Measurements from ENCODE around the gene KRT16. TPM values are rescaled to one million over a fixed set of nuclear protein-coding genes. Genes with fewer than 3 reads are reported as not detected.
"Not testable (repeated sequence)": the region's sequence is repeated elsewhere in the genome, so short reads cannot be mapped to it uniquely, and the experiment has no call there.

Gene KRT16
- total RNA-seq, 1 donor from 2014 or later = not detected

DNA sequence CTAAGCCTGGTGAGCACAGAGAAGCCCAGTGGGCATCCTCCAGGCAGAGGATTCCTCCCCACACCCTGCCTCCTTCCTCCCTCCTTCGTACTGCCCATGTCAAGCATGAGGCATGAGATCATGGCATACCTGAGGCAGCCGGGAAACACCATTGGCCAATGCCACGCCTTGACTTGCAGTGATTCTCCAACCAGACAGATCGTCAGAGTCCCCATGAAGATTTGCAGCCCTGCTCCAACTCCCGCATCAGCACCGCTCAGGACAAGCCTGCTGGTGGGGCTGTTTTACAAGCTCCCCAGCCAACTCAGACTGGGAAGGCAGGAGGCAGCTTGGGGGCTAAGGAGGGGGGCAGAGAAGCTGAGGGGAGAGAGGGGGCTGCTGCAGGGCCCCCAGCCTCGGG lies 2.9 kb upstream of the KRT16 start:
- Histone ChIP-seq H3K9me3 (ENCODE audit: low read depth) (no peaks in the 10 kb centered on the region), H4K20me1 (ENCODE audit: low read depth) (no peaks in the 10 kb centered on the region), H3K27ac (no peak overlapping the region), H2AFZ (replicated peaks) (no peak overlapping the region), H3K36me3 (no peaks in the 10 kb centered on the region), H3K79me2 (ENCODE audit: low read depth) (no peaks in the 10 kb centered on the region), H3K4me2 (no peak overlapping the region), H3K9ac (no peak overlapping the region), H3K4me1 (no peaks in the 10 kb centered on the region), H3F3A (ENCODE audit: low read depth) (no peaks in the 10 kb centered on the region), H3K27me3 (no peaks in the 10 kb centered on the region), H3K4me3 (no peak overlapping the region)
- DNase-seq (ENCODE audit: low spot score) = peak; percentile 34
- Mint-ChIP-seq H3K4me3 (no peak overlapping the region), H3K27ac (no peak overlapping the region), H3K4me1 (peaks cover 16% of the 10 kb centered on the region), H3K9me3 (no peaks in the 10 kb centered on the region), H3K27me3 (ENCODE audit: insufficient read depth, low read depth) (peaks cover 9% of the 10 kb centered on the region), H3K36me3 (no peaks in the 10 kb centered on the region)
- no peak for TF ChIP-seq EZH2 (IDR thresholded peaks at IDR 0.05)

DNA sequence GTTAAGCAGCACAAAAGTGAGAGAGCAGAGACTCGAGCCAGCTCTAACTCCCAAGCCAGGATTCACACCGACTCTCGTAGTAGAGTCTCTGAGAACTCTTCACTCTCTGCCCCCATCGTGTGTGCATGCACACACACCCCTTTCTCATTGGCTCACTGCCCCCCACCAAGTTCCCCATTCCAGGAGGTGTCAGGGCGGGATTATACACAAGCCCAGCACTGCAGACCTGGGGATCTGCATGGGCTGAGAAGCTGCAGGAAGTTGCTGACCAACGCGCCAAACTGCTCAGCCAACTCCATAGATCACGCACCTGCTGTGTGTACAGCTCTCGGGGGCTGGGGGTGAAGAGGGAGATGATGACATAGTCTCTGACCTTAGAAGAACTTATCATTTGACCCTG lies 2.2 kb upstream of the KRT16 start:
- not testable (repeated sequence) for H3K4me3 ChIP-seq; H3K27me3 Mint-ChIP-seq (ENCODE audit: insufficient read depth, low read depth); H3K9me3 Mint-ChIP-seq; H3K27me3 ChIP-seq; H3K4me1 ChIP-seq; H4K20me1 ChIP-seq (ENCODE audit: low read depth); H3K36me3 Mint-ChIP-seq; DNase-seq (ENCODE audit: low spot score); H3K79me2 ChIP-seq (ENCODE audit: low read depth); H3K27ac Mint-ChIP-seq; H3F3A ChIP-seq (ENCODE audit: low read depth); H3K36me3 ChIP-seq; H3K4me3 Mint-ChIP-seq; H3K27ac ChIP-seq; H3K9me3 ChIP-seq (ENCODE audit: low read depth); H2AFZ ChIP-seq (replicated peaks); H3K4me2 ChIP-seq; H3K9ac ChIP-seq
- H3K4me1 Mint-ChIP-seq = peaks cover 14% of the 10 kb centered on the region

DNA sequence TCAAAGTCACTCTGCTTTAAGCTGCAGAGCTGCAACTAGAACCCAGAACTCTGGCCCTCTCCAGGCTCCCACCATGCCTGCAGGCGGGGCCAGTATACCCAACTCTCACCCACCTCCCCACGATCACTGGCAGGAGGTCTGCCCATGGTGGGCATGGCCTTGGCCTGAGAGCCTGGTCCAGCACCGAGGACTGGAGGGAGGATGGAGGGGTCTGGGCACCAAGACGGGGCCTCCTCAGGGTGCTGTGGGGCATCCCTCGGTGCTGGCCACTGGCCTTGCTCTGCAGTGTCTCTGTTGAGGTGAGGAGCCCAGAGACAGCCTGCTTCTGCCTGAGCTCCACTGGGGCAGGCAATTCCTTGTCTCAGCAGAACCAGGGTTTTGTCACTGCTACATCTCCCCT lies 1.5 kb upstream of the KRT16 start:
- Mint-ChIP-seq H3K4me1 (peaks cover 18% of the 10 kb centered on the region), H3K27me3 (ENCODE audit: insufficient read depth, low read depth) (peaks cover 4% of the 10 kb centered on the region), H3K27ac (no peak overlapping the region), H3K9me3 (peaks cover under 1% of the 10 kb centered on the region), H3K4me3 (no peak overlapping the region), H3K36me3 (no peaks in the 10 kb centered on the region)
- H3K4me3 ChIP-seq = no peak overlapping the region
- no peaks in the 10 kb centered on the region for H3K27me3 ChIP-seq
- H3K79me2 ChIP-seq (ENCODE audit: low read depth) = no peaks in the 10 kb centered on the region
- H4K20me1 ChIP-seq (ENCODE audit: low read depth) = no peaks in the 10 kb centered on the region
- H3K9me3 ChIP-seq (ENCODE audit: low read depth) = no peaks in the 10 kb centered on the region
- H3K36me3 ChIP-seq = no peaks in the 10 kb centered on the region
- peaks cover 3% of the 10 kb centered on the region for H3F3A ChIP-seq (ENCODE audit: low read depth)
- H2AFZ ChIP-seq (replicated peaks) = no peak overlapping the region
- TF ChIP-seq EZH2phosphoT487 (IDR thresholded peaks at IDR 0.05) = no peak
- TF ChIP-seq EZH2 (IDR thresholded peaks at IDR 0.05) = no peak
- TF ChIP-seq, protein P1, sequence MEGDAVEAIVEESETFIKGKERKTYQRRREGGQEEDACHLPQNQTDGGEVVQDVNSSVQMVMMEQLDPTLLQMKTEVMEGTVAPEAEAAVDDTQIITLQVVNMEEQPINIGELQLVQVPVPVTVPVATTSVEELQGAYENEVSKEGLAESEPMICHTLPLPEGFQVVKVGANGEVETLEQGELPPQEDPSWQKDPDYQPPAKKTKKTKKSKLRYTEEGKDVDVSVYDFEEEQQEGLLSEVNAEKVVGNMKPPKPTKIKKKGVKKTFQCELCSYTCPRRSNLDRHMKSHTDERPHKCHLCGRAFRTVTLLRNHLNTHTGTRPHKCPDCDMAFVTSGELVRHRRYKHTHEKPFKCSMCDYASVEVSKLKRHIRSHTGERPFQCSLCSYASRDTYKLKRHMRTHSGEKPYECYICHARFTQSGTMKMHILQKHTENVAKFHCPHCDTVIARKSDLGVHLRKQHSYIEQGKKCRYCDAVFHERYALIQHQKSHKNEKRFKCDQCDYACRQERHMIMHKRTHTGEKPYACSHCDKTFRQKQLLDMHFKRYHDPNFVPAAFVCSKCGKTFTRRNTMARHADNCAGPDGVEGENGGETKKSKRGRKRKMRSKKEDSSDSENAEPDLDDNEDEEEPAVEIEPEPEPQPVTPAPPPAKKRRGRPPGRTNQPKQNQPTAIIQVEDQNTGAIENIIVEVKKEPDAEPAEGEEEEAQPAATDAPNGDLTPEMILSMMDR (IDR thresholded peaks at IDR 0.05) = no peak
- no peak overlapping the region for H3K9ac ChIP-seq
- H3K4me1 ChIP-seq = peaks cover 3% of the 10 kb centered on the region
- H3K4me2 ChIP-seq = no peak overlapping the region
- no peak overlapping the region for H3K27ac ChIP-seq
- no peak for DNase-seq (ENCODE audit: low spot score)

DNA sequence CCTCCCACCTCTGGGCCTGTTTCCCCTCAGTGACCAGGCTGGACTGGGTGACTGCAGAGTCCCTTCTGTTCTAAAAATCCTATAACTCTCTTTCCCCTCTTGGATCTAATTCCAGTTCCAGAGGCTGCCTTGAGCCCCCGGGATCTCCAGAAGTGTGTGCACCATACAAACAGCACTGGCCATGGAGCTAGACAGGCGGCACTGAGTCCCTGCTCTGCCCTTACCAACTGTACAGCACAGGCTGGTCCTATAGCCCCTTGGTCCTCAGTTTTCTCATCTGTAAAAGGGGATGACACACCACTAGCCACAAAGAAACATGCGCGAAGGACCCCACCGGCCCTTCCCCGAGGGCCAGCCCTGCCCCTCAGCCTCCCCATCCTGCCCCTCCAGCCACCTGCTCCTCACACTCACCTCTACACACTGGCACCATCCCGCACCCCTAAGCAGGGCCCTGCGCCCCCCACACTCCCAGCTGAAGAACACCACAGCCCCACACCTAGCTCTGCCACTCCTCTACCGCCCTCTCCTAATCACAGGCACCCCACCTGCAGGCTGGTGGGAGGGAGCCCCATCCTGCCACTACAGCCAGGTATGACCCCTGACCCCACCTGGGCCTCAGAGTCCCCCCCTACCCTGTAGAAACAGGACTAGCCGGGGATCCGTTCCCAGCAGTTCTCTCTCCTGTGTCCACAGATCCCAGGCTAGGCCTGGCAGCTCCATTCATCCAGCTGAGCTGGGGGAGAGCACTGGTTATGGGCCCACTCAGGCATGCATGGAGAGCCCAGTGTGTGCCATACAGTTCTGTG lies 913 bp upstream of the KRT16 start:
- H3K4me3 Mint-ChIP-seq = no peak overlapping the region
- H3K9me3 ChIP-seq (ENCODE audit: low read depth) = no peaks in the 10 kb centered on the region
- peaks cover 3% of the 10 kb centered on the region for H3F3A ChIP-seq (ENCODE audit: low read depth)
- no peak overlapping the region for H3K9ac ChIP-seq
- H3K79me2 ChIP-seq (ENCODE audit: low read depth) = no peaks in the 10 kb centered on the region
- H3K27me3 Mint-ChIP-seq (ENCODE audit: insufficient read depth, low read depth) = peaks cover 4% of the 10 kb centered on the region
- H3K27ac Mint-ChIP-seq = peak overlapping the region; percentile 53
- TF ChIP-seq, protein P1 (IDR thresholded peaks at IDR 0.05) = no peak
- TF ChIP-seq EZH2phosphoT487 (IDR thresholded peaks at IDR 0.05) (no peak), EZH2 (IDR thresholded peaks at IDR 0.05) (no peak)
- H4K20me1 ChIP-seq (ENCODE audit: low read depth) = no peaks in the 10 kb centered on the region
- H3K4me1 Mint-ChIP-seq = peaks cover 23% of the 10 kb centered on the region
- no peaks in the 10 kb centered on the region for H3K36me3 Mint-ChIP-seq
- H3K36me3 ChIP-seq = no peaks in the 10 kb centered on the region
- no peak overlapping the region for H3K27ac ChIP-seq
- no peak overlapping the region for H2AFZ ChIP-seq (replicated peaks)
- no peak overlapping the region for H3K4me3 ChIP-seq
- H3K9me3 Mint-ChIP-seq = peaks cover 5% of the 10 kb centered on the region
- H3K4me1 ChIP-seq = peaks cover 3% of the 10 kb centered on the region
- no peak for DNase-seq (ENCODE audit: low spot score)
- H3K27me3 ChIP-seq = no peaks in the 10 kb centered on the region
- H3K4me2 ChIP-seq = no peak overlapping the region
